PC-9 (cell line): ENCODE results near the gene RAB11A. TPM values are rescaled to one million over a fixed set of nuclear protein-coding genes. Genes with fewer than 3 reads are reported as not detected.

ENCODE experiments used
- BruUV-seq: library from RNA; stranded (reverse); fragments of 400-500 nt; replicated peaks from 2 replicates; lab custom pipeline; 2021; lab: Mats Ljungman, UMichigan
- CTCF ChIA-PET: fragments of 300-600 bp; sonication (Branson Sonifier 250); formaldehyde crosslinking; loops from one replicate; lab custom pipeline; 2022; ENCODE audit warnings: antibody characterized with exemption; lab: Charles Lee
- POLR2A ChIA-PET: fragments of 300-600 bp; sonication (Branson Sonifier 250); formaldehyde crosslinking; loops from one replicate; lab custom pipeline; 2022; ENCODE audit warnings: antibody characterized with exemption; ENCODE audit not compliant: unreplicated experiment; lab: Charles Lee
- DNase-seq, 2 experiments: peaks; one replicate each; pipeline versions ENCODE4 v3.0.0 to v3.0.0-alpha.2; 2015 to 2022; ENCODE audit warnings: mixed read lengths in 1 of 2
- H2AFZ ChIP-seq: fragments of 200-600 bp; sonication (generic); 2 replicates; pipeline ENCODE4 v1.8.1; 2017; ENCODE audit warnings: antibody characterized with exemption
- H3F3A ChIP-seq: fragments of 200-600 bp; sonication (generic); 2 replicates; pipeline ENCODE4 v1.8.1; 2017; ENCODE audit warnings: antibody characterized with exemption, mild to moderate bottlenecking, low read depth; ENCODE audit not compliant: insufficient read depth
- H3K27ac ChIP-seq: fragments of 200-600 bp; sonication (generic); 2 replicates; pipeline ENCODE4 v1.6.1; 2016; ENCODE audit warnings: mixed run types
- H3K27me3 ChIP-seq: fragments of 200-600 bp; sonication (generic); 2 replicates; pipeline ENCODE4 v1.6.1; 2016; ENCODE audit warnings: low read depth, mixed run types; ENCODE audit not compliant: insufficient read depth
- H3K36me3 ChIP-seq: fragments of 200-600 bp; sonication (generic); 2 replicates; pipeline ENCODE4 v1.6.1; 2016; ENCODE audit warnings: low read depth, mixed run types
- H3K4me1 ChIP-seq: fragments of 200-600 bp; sonication (generic); replicated peaks from 2 replicates; pipeline ENCODE4 v1.6.1; 2016; ENCODE audit warnings: mixed run types; ENCODE audit not compliant: insufficient read depth
- H3K4me2 ChIP-seq: fragments of 200-600 bp; sonication (generic); 2 replicates; pipeline ENCODE4 v1.6.1; 2017; ENCODE audit warnings: mixed run types
- H3K4me3 ChIP-seq: fragments of 200-600 bp; sonication (generic); 2 replicates; pipeline ENCODE4 v1.6.1; 2016; ENCODE audit warnings: mixed run types
- H3K79me2 ChIP-seq: fragments of 200-600 bp; sonication (generic); 2 replicates; pipeline ENCODE4 v1.6.1; 2017; ENCODE audit warnings: low read depth, mixed run types
- H3K9me2 ChIP-seq: fragments of 200-600 bp; sonication (generic); 2 replicates; pipeline ENCODE4 v1.8.1; 2017; ENCODE audit warnings: mild to moderate bottlenecking; ENCODE audit not compliant: insufficient read depth
- H3K9me3 ChIP-seq: fragments of 200-600 bp; sonication (generic); 2 replicates; pipeline ENCODE4 v1.8.1; 2016; ENCODE audit warnings: low read depth; ENCODE audit not compliant: insufficient read depth
- H4K20me1 ChIP-seq: fragments of 200-600 bp; sonication (generic); 2 replicates; pipeline ENCODE4 v1.8.1; 2017; ENCODE audit not compliant: insufficient read depth
- CTCF ChIP-seq: fragments of 200-600 bp; sonication (generic); conservative IDR thresholded peaks from 2 replicates; pipeline ENCODE4 v1.6.1; 2017; ENCODE audit warnings: mixed run types, antibody characterized with exemption, mild to moderate bottlenecking, moderate library complexity
- EZH2 ChIP-seq: fragments of 200-600 bp; sonication (generic); IDR thresholded peaks from 2 replicates; pipeline ENCODE4 v1.8.0; 2017; ENCODE audit warnings: antibody characterized with exemption, low read depth
- intact Hi-C: fragments of 100-400 bp; cut with micrococcal nuclease; formaldehyde crosslinking; loops from one replicate; pipeline ENCODE4 v1.10.0; 2022; ENCODE audit not compliant: unreplicated experiment
- total RNA-seq: library from RNA; stranded (reverse); gene quantifications from 2 replicates; pipeline ENCODE4 v1.2.3, GENCODE V29; 2021

RAB11A gene
- total RNA-seq, 1 experiment from 2014 or later = 233 TPM

GRCh38 chr15:65883571-65883970 is 14.3 kb downstream of the RAB11A start:
- BruUV-seq = no TSS peak
- no peaks in the 10 kb centered on the region for H3K9me2 ChIP-seq
- no peaks in the 10 kb centered on the region for H3K27me3 ChIP-seq
- peaks cover 28% of the 10 kb centered on the region for H3K36me3 ChIP-seq
- H3K4me3 ChIP-seq = no peak overlapping the region
- CTCF ChIA-PET = no interaction called here
- H3K4me2 ChIP-seq = no peak overlapping the region
- intact Hi-C loops = no loop called here
- DNase-seq = no peak
- H3K79me2 ChIP-seq = no peaks in the 10 kb centered on the region
- H4K20me1 ChIP-seq = peaks cover 4% of the 10 kb centered on the region; the same call in 1 of the 2 replicates
- no peaks in the 10 kb centered on the region for H3F3A ChIP-seq
- H2AFZ ChIP-seq = no peak overlapping the region
- POLR2A ChIA-PET = no interaction called here
- H3K9me3 ChIP-seq = no peaks in the 10 kb centered on the region
- TF ChIP-seq CTCF (no peak), EZH2 (no peak)
- H3K4me1 ChIP-seq = no peaks in the 10 kb centered on the region
- H3K27ac ChIP-seq = no peak overlapping the region

- Histone ChIP-seq H3F3A (no peaks in the 10 kb centered on the region), H3K79me2 (no peaks in the 10 kb centered on the region), H3K9me3 (no peaks in the 10 kb centered on the region), H3K9me2 (no peaks in the 10 kb centered on the region), H3K27ac (no peak overlapping the region), H3K4me3 (no peak overlapping the region), H2AFZ (no peak overlapping the region), H4K20me1 (peaks cover 4% of the 10 kb centered on the region; the same call in 1 of the 2 replicates), H3K4me1 (no peaks in the 10 kb centered on the region), H3K27me3 (no peaks in the 10 kb centered on the region), H3K36me3 (peaks cover 30% of the 10 kb centered on the region), H3K4me2 (no peak overlapping the region)
- DNase-seq = no peak
- no TSS peak for BruUV-seq
- CTCF ChIA-PET = interaction anchor here (0.6 kb wide), 1 partner anchor 183 kb away, joined by 5 read pairs; no protein-coding TSS in a partner anchor
- intact Hi-C loops = no loop called here
- TF ChIP-seq CTCF = no peak
- no peak for TF ChIP-seq EZH2
- POLR2A ChIA-PET = no interaction called here
Observed at GRCh38 chr15:65884511-65884910, 15.2 kb downstream of the RAB11A start.

- Histone ChIP-seq H3K27ac (no peak overlapping the region), H3K9me3 (no peaks in the 10 kb centered on the region), H3K27me3 (no peaks in the 10 kb centered on the region), H4K20me1 (0 out of 2 replicates have a peak, but pooled peaks cover 4% of the 10 kb centered on the region), H3K36me3 (peaks cover 27% of the 10 kb centered on the region), H3K4me1 (no peaks in the 10 kb centered on the region), H3K4me3 (no peak overlapping the region), H3K4me2 (no peak overlapping the region), H3F3A (no peaks in the 10 kb centered on the region; the same call in 1 of the 2 replicates), H3K79me2 (no peaks in the 10 kb centered on the region), H3K9me2 (no peaks in the 10 kb centered on the region), H2AFZ (no peak overlapping the region)
- TF ChIP-seq EZH2 = no peak
- intact Hi-C loops = no loop called here
- CTCF ChIA-PET = no interaction called here
- POLR2A ChIA-PET = interaction anchor here (0.7 kb wide), 1 partner anchor 467 kb away, joined by 5 read pairs; no protein-coding TSS in a partner anchor
- BruUV-seq = no TSS peak
- DNase-seq = no peak
Observed at GRCh38 chr15:65885668-65886218, 16.5 kb downstream of the RAB11A start.
